RWPE2 (cell line): ENCODE results near the gene SH3BP5L.

Source experiments
- ATAC-seq: fragments of 200-7000 bp; cut with Tn5 transposase; 3 replicates; pipeline ENCODE4 v1.9.1; 2021; ENCODE audit warnings: low read depth
- DNase-seq: peaks from one replicate; pipeline ENCODE4 v3.0.0-alpha.2; 2020; ENCODE audit warnings: low spot score
- H3K27ac ChIP-seq: fragments of 450-650 bp; 2 replicates; pipeline ENCODE4 v1.5.1; 2017; ENCODE audit warnings: mild to moderate bottlenecking; ENCODE audit not compliant: poor library complexity, severe bottlenecking
- H3K27me3 ChIP-seq: fragments of 250-450 bp; sonication (Bioruptor Pico); 2 replicates; pipeline ENCODE4 v1.5.1; 2021; ENCODE audit warnings: mild to moderate bottlenecking, moderate library complexity; ENCODE audit not compliant: insufficient read depth, poor library complexity, severe bottlenecking
- H3K36me3 ChIP-seq: fragments of 250-450 bp; sonication (Bioruptor Pico); 2 replicates; pipeline ENCODE4 v1.5.1; 2020; ENCODE audit warnings: low read depth, mild to moderate bottlenecking, moderate library complexity
- H3K4me1 ChIP-seq: fragments of 250-450 bp; sonication (Bioruptor Pico); 2 replicates; pipeline ENCODE4 v1.5.1; 2021; ENCODE audit warnings: mild to moderate bottlenecking, moderate library complexity; ENCODE audit not compliant: insufficient read depth, poor library complexity, severe bottlenecking
- H3K4me3 ChIP-seq: fragments of 250-450 bp; sonication (Bioruptor Pico); 2 replicates; pipeline ENCODE4 v1.5.1; 2021; ENCODE audit warnings: mild to moderate bottlenecking, moderate library complexity; ENCODE audit not compliant: severe bottlenecking
- H3K9me3 ChIP-seq: fragments of 250-450 bp; sonication (Bioruptor Pico); 2 replicates; pipeline ENCODE4 v1.5.1; 2021; ENCODE audit warnings: mild to moderate bottlenecking, moderate library complexity; ENCODE audit not compliant: severe bottlenecking
- TF ChIP-seq, protein P1 (sequence below): fragments of 450-650 bp; IDR thresholded peaks from one replicate; pipeline ENCODE4 v1.5.1; 2017; ENCODE audit warnings: mild to moderate bottlenecking, moderate library complexity; ENCODE audit not compliant: poor library complexity, severe bottlenecking

Gene SH3BP5L

DNA sequence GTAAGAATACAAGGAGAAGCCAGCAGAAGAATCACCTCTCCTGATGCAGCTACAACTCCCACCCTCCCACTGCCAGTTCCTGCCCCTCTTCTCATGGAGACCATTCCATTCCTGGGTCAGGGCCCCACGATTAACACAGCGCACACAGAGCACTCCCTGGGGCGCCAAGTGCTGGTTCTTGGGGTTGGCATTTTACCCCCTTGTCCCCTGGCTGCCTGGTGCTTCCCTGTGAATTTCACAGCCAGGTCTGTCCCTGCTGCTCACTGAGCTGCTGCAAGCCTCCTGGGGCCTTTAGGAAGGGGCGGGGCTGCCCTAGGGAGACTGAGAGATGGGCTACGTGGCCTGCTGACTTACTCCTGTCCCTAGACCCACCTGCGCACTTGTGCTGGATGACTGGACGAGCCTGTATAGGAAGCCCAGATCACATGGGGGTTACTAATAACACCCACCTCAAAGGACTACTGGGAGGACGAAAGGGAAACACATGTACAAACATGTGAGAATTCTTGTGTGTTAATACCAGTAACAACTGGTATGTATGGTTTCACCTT is 17.1 kb upstream of the SH3BP5L start:
- H3K27ac ChIP-seq = no peak overlapping the region
- peaks cover 8% of the 10 kb centered on the region for H3K36me3 ChIP-seq
- TF ChIP-seq, protein P1, sequence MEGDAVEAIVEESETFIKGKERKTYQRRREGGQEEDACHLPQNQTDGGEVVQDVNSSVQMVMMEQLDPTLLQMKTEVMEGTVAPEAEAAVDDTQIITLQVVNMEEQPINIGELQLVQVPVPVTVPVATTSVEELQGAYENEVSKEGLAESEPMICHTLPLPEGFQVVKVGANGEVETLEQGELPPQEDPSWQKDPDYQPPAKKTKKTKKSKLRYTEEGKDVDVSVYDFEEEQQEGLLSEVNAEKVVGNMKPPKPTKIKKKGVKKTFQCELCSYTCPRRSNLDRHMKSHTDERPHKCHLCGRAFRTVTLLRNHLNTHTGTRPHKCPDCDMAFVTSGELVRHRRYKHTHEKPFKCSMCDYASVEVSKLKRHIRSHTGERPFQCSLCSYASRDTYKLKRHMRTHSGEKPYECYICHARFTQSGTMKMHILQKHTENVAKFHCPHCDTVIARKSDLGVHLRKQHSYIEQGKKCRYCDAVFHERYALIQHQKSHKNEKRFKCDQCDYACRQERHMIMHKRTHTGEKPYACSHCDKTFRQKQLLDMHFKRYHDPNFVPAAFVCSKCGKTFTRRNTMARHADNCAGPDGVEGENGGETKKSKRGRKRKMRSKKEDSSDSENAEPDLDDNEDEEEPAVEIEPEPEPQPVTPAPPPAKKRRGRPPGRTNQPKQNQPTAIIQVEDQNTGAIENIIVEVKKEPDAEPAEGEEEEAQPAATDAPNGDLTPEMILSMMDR = no peak
- no peak overlapping the region for H3K4me3 ChIP-seq
- peaks cover 14% of the 10 kb centered on the region for H3K4me1 ChIP-seq
- no peaks in the 10 kb centered on the region for H3K27me3 ChIP-seq
- DNase-seq = no peak
- H3K9me3 ChIP-seq = no peaks in the 10 kb centered on the region
- peak; percentile 4; the same call in 1 of the 3 replicates for ATAC-seq

DNA sequence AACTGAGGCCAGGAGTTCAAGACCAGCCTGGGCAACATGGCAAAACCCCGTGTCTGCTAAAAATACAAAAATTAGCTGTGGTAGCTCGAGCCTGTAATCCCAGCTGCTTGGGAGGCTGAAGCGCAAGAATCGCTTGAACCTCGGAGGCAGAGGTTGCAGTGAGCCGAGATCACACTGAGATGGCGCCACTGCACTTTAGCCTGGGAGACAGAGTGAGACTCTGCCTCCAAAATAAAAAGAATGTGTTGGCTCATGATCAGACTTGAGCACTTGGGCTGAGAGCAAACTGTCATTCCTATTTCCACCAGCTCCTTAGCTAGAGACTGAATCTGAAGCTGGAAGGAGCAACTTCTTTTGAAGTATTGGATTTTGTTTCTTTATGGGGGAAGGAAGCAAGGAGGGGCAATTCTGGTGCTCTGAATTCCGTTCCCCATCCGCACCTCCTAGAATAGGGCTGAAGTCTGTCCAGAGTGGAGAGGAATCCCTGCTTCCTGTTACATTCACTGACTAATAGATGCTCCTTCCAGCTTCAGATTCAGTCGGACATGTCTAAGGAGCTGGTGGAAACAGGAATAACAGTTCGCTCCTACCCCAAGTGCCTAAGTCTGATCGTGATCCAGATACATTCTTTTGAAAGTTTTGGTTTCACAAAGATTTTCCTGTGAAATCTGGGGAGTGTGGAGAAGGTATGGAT is 16.1 kb upstream of the SH3BP5L start:
- ATAC-seq (no peak), DNase-seq (no peak)
- no peaks in the 10 kb centered on the region for H3K27me3 ChIP-seq
- H3K36me3 ChIP-seq = peaks cover 8% of the 10 kb centered on the region
- no peaks in the 10 kb centered on the region for H3K9me3 ChIP-seq
- no peak overlapping the region for H3K27ac ChIP-seq
- TF ChIP-seq, protein P1 = peak; percentile 24
- peaks cover 14% of the 10 kb centered on the region for H3K4me1 ChIP-seq
- no peak overlapping the region for H3K4me3 ChIP-seq

DNA sequence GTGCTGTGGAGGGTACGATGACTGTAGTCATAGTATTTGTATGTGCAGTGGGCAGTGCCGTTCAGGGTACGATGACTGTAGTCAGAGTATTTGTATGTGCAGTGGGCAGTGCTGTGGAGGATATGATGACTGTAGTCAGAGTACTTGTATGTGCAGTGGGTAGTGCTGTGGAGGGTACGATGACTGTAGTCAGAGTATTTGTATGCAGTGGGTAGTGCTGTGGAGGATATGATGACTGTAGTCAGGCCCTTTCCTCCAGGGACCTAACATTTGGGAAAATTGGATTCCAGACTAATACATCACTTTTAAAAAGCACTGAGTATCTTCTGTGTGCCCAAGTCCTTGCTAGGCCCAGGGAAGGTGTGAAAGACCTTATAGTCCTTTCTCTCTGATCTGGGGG is 15.2 kb upstream of the SH3BP5L start:
- Histone ChIP-seq H3K27me3 (no peaks in the 10 kb centered on the region), H3K9me3 (no peaks in the 10 kb centered on the region), H3K4me3 (no peak overlapping the region), H3K4me1 (peaks cover 14% of the 10 kb centered on the region), H3K27ac (no peak overlapping the region), H3K36me3 (peaks cover 8% of the 10 kb centered on the region)
- DNase-seq (no peak), ATAC-seq (no peak)
- TF ChIP-seq, protein P1 = no peak

DNA sequence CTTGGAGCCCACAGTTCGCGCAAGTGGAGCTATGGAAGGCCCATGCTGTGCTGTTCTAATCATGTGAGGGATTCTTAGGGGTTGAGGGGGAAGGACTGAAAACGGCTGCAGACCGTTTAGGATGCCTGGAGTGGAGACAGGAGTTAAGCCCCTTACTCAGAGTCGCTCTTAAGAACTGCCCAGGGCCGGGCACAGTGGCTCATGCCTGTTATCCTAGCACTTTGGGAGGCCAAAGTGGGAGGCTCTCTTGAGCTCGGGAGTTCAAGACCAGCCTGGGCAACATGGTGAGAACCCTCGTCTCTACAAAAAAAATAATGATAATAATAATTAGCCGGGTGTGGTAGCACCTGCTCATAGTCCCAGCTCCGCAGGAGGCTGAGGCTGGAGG is 13.4 kb upstream of the SH3BP5L start:
- Histone ChIP-seq H3K4me3 (peak overlapping the region; percentile 81), H3K9me3 (no peaks in the 10 kb centered on the region), H3K27me3 (no peaks in the 10 kb centered on the region), H3K4me1 (peaks cover 14% of the 10 kb centered on the region), H3K27ac (peak overlapping the region; percentile 77), H3K36me3 (no peaks in the 10 kb centered on the region)
- TF ChIP-seq, protein P1 = no peak
- ATAC-seq (no peak), DNase-seq (no peak)
